GM19099 (cell line): ENCODE measurements around the gene CAPN10.

Experiments used
- POLR2A ChIP-seq: IDR thresholded peaks from 3 replicates; pipeline ENCODE4 v1.6.1; 2011; ENCODE audit warnings: low read depth; ENCODE audit not compliant: insufficient read length; ENCODE audit errors: extremely low read depth

The CAPN10 gene

DNA sequence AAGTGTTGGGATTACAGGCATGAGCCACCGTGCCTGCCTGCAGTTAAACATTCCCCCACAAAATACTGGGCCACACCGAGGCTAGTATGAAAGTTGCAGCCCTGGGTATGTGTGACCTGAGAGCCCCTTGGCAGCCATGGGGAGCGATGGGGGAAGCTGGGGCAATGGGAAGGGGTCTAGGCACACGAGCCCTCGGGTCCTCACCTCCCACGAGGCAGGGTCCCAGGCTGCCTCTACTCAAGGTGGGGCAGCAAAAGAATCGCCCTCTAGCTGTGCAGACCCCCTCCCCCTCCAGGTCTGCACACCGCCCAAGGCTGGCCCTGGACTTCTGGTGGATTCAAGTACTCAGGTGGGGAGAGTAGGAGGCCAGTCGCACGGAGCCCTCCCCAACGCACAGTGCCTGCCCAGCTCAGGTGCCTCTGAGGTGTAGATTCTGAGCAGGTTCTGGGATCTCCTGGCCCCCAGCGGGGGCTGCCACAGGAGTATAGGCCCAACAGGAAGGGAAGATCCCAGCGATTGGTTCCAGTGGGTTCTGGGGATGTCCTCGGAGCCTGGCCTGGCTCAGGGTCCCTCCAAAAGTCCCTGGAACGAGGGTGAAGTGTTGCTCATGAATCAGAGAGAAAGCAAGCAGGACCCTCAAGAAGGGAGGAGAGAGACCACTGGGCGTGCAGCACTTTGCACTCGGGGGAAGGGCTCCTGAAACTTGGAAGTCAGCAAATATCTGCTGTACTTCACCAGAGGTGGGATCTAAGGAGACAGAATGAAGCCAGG, 41.4 kb downstream of the CAPN10 start:
- TF ChIP-seq POLR2A: no peak

DNA sequence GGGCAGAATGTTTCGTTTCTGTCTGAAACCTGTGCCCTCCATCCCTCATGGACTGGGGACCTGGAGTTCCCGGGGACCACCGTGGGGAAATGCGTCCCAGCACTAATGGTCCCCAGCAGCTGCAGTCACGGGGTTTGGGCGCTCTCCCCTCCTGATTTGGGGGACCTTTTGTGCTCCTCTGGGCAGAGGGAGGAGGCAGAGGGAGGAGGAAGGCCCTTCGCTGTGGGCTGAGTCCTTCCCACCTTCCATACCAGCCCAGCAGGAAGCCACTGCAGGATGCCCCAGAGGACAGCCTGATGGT, 41.9 kb downstream of the CAPN10 start:
- no peak for TF ChIP-seq POLR2A

- TF ChIP-seq POLR2A: no peak
Observed at GRCh38 chr2:240628808-240629618, 42.5 kb downstream of the CAPN10 start.

GRCh38 chr2:240629619-240629967, 43.1 kb downstream of the CAPN10 start:
- no peak for TF ChIP-seq POLR2A

- no peak for TF ChIP-seq POLR2A
Observed at GRCh38 chr2:240629968-240630770, 43.6 kb downstream of the CAPN10 start.

GRCh38 chr2:240630771-240631547, 44.4 kb downstream of the CAPN10 start:
- TF ChIP-seq POLR2A: no peak

DNA sequence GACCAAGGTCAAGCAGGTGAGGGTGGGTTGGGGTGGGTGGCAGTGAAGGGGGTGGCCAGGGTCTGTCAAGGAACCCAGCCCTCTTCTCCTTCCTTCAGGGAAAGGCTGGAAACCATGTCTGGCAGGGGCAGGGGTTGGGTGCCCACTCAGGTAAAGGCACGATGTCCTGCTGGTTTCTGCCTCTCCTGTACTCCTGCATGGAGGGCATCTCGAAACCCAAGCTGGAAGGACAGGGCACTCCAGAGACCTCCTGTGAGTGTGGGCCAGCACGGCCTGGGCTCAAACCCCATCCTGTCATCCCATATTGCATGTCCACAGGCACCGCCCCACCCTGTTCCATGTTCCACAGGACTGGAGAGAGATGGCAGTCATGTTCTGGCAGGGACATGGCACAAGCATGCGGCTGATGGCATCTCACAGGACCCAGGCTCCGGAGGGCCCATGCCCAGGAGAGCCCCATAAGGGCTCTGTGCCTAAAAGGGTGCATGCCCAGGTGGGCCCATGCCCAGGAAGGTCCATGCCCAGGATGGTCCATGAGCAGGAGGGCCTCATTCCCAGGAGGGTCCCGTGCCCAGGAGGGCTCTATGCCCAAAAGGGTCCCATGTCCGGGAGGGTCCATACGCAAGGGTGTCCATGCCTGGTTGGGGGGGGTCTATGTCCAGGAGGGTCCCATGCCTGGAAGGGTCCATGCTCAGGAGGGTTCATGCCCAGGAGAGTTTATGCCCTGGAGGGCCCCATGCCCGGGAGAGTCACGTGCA, 45.2 kb downstream of the CAPN10 start:
- no peak for TF ChIP-seq POLR2A

GRCh38 chr2:240632306-240632721, 45.8 kb downstream of the CAPN10 start:
- TF ChIP-seq POLR2A: no peak

DNA sequence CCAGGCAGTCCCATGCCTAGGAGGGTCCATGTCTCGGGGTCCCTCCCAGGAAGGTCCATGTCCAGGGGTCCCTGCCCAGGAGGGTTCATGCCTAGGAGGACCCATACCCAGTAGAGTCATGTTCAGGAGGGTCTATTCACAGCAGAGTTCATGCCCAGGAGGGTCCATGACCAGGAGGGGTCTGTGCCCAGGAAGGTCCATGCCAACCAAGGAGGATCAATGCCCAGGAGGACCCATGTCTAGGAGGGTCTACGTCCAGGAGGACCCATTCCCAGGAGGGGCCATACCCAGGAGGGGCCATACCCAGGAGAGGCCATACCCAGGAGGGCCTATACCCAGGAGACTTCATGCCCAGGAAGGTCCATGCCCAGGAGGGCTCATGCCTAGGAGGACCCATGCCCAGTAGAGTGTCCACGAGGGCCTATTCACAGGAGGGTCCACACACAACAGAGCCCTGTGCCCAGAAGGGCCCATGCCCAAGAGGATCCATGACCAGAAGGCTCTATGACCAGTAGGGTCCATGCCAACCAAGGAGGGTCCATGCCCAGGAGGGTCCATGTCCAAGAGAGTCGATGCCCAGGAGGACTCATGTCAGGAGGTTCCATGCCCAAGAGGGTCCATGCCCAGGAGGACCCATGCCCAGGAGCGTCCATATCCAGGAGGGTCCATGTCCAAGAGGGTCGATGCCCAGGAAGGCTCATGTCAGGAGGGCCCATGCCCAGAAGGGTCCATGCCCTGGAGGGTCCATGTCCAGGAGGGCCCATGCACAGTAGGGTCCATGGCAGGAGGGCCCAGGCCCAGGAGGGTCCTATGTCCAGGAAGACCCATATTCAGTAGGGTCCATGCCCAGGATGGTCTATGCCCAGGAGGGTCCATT, 48.8 kb downstream of the CAPN10 start:
- TF ChIP-seq POLR2A: no peak

GRCh38 chr2:240635998-240636547, 49.5 kb downstream of the CAPN10 start:
- TF ChIP-seq POLR2A: no peak

GRCh38 chr2:240636563-240637115, 50.1 kb downstream of the CAPN10 start:
- no peak for TF ChIP-seq POLR2A

GRCh38 chr2:240637116-240637900, 50.8 kb downstream of the CAPN10 start:
- TF ChIP-seq POLR2A: no peak

DNA sequence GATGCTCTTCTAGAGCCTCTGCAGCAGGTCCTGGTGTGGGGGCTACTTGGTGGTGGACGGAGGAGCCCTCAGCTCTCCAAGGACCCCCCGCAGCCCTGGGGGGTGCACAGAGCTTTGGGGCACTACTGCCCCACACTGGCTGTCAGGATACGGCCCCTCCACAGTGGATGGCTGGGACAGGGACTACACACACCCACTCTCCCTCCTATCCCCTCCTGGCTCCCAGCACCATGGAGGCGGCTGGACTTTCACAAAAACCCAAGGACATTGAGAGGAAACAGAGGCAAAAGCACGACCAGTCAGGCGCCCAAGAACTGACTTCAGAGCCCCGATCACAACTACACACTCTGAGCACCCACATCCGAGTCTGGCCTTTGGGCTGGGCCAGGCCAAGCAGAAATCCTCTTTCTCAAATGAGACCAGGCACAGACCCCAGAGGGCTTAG, 51.4 kb downstream of the CAPN10 start:
- no peak for TF ChIP-seq POLR2A
